GM18526 (cell line): ENCODE data around the gene LARGE2.

Experiments used
- POLR2A ChIP-seq: IDR thresholded peaks from 3 replicates; pipeline ENCODE4 v1.6.1; 2011; ENCODE audit not compliant: insufficient read length; ENCODE audit errors: extremely low read depth

LARGE2 gene

DNA sequence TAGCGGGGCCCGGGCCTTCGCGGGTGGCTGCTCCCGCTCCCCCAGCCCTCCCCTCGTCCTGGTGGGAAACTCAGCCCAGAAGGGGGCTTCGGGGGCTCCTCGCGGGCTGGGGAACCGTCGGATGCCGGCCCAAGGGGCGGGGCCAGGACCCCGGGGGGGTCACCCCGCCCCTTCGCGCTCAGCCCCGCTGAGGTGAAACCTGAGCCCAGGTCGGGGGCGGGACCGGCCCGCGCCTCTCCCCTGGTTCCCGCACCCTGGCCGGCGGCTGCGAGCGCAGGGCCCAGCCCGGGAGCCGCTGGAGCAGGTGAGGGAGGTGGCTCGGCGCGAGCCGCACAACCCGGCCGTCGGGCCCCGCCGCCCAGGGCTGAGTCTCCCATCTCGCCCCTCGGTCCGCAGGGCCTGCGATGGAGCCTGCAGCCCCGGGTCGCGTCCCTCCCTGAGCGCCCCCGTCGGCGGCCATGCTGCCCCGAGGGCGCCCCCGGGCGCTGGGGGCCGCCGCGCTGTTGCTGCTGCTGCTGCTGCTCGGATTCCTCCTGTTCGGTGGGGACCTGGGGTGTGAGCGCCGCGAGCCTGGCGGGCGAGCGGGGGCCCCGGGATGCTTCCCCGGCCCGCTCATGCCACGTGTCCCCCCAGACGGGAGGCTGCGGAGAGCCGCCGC is at the start of gene LARGE2:
TSS of gene LARGE2 (plus strand) at position 232 of the 658 bp plus-strand sequence. CDS start at position 459, 227 bp downstream.
- TF ChIP-seq POLR2A: no peak

DNA sequence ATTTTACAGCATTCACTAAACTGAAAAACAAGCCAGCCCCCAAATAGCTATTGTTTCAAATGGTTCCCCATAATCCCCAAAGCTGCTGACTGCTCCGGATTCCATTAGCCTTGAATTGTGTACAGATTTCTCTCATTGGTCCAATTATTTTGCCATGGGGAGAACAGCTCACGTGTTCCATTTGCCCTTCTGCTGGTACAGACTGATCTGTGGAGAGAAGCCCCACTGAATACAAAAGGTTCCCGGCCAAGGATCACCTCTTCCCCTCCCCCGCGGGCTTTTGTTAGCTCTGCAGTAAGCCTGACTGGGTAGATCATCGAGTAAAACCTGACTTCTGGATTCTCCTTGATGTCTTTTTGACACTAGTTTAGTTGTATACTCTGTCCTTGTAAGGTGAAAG is 46.1 kb upstream of the LARGE2 start:
- TF ChIP-seq POLR2A: no peak

DNA sequence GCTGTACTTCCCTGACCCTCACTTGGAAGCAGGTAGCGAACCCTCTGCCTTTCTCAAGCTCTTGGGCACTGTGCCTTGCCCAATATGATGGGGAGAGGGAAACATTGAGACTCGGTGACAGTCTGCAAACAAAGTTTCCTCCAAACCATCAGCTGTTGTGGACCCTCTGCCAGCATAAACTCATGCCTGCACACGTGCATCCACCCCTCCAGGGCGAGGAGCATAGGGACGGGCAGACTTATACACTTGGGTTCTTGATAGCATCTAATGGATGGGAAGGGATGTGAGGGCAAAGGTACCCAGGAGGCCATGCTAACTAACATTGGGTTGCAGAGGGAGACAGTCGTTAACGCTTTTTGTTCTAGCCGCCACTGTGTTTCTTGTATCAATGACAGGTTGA is 45.2 kb upstream of the LARGE2 start:
- no peak for TF ChIP-seq POLR2A

DNA sequence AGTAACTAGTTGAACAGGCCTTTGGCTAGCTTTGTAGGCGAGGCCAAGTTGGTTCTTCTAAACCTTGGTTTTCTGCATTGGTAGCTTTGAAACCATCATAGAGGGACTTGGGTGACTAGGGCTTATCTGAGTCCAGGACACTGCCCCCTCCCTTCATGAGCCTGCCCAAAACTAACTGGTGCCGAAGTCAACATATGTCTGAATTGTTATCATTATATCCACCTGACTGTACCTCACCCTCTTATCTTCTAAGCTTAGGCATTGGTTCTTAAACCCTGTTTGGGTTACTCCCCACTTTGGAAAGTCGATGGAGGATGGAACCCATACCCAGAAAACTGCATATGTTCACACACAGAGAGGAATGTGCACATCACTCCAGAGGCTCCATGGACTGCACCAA is 44.6 kb upstream of the LARGE2 start:
- TF ChIP-seq POLR2A: no peak

DNA sequence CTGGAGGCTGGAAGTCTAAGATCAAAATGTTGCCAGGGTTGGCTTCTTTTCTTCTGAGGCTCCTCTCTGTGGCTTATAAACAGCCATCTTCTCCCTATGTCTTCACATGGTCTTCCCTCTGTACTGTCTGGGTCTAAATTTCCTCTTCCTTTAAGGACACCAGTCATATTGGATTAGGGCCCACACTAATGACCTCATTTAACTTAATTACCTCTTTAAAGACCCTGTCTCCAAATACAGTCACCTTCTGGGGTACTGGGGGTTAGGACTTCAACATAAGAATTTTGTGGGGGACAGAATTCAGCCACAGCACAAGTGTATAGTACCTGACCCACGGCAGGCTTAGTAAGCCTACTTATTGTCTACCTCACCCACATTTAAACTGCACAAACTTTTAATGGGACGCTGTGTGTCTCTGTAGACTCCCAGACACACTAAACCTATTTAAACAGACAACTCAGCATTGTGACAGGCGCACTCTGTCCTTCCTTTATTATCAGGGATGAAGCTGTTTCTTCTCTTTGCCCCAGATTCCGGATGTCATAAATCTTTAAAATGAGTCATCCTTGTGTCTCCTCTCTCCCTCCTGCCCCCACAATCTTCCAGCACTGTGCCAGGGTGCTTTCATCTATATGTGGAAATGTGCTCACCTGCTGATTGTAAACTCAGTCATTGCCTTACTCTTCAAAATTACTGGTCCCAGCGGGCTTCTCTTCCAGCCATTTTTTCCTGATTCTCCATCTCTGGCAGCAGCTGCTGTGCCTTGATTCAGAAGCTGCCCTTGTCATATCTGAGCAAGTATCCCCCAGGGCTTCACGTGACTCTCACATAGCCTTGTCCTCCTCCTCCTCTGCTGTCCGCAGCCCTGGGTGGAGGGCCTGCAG is 42.4 kb upstream of the LARGE2 start:
- no peak for TF ChIP-seq POLR2A

DNA sequence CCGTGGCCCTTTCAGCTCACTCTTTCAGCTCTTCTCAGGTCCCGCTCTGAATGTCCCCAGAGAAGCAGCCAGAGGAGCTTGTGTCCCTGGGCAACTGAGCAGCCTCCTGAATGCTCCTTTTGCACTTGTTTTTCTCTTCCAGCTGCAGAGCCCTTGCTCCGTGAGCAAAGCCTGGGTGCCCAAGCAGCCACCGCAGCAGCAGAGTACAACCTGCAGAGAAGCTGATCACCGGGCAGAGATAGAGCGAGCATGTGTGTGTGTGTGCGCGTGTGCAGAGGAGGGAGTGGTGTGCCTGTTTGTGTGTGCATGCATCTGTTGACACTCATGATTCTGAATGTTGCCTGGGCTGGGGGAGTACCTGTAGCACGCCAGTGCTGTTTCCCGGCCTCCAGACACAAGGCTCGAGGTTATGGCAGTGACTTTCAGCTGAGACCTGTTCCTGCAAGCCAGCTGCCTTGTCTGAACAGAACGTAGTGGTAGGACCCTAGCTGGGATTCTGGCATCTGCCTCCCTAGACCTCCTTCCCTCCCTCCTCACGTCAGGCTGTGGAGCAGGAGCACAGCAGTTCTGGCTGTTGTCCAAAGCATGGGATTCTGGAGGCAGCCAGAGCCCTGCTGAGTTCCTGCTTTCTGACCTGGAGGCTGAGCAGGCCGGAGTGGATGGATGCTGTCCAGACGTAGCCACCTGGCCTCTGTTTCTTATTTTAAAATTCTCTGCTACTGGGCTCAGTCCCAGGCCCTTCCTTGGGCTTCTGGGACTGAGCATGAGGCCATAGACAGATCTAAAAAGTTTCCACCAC is 41.5 kb upstream of the LARGE2 start:
- no peak for TF ChIP-seq POLR2A

DNA sequence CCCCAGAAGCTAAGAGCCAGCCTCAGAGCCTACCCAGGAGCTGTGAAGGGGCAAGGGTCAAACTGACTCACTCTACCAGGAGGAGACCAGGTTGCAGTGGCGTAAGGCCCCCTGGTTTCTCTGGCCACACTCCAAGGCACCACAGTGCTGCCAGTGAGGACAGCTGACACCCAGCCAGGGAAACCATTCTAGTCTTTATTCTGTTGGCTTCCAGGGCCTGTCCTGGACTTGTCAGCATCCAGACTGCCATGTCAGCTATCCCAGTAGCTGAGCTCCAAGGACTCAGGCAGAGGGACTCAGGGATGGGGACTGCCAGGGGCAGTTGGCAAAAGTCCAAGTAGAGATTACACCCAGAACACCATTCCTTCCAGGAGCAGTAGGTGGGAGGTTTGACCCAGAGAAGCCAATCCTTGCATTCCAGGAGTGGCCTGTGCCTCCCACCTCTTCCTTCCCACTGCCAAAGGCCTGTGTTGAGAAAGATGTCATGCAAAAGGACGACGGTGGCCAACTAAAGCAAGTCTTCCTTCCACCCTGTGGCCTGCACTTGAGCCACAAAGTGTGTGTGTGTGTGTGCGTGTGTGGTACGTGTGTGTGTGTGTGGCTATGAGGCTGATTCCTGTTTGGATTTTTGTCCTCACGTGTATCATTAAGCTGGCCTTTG is 40.6 kb upstream of the LARGE2 start:
- TF ChIP-seq POLR2A: no peak

DNA sequence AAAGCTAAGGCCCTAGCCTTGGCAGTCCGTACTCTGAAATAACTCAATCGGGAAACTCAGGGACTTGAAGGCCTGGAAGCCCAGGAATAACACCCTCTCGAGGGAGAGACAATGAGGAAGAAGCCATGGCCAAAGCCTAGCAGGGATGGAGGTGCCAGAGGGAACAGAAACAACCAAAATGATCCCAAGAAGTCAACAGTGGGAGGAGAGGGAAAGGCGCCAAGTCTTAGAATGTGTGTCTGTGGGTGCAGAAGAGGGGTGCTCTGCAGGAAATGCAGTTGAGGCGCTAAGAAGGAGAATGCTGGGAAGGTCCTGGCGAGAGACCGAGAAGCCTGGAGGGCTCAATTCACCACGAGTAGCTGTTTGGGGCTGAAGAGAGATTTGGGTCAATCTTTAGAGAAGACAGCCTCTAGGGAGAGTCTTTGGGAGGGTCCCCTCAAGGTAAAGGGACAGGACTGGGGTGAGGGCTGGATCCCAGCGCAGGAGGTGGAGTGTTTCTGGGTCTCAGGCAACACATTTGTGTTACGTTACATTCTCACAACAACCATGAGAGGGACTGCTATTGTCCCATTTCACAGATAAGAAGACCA is 37.8 kb upstream of the LARGE2 start:
- TF ChIP-seq POLR2A: no peak

DNA sequence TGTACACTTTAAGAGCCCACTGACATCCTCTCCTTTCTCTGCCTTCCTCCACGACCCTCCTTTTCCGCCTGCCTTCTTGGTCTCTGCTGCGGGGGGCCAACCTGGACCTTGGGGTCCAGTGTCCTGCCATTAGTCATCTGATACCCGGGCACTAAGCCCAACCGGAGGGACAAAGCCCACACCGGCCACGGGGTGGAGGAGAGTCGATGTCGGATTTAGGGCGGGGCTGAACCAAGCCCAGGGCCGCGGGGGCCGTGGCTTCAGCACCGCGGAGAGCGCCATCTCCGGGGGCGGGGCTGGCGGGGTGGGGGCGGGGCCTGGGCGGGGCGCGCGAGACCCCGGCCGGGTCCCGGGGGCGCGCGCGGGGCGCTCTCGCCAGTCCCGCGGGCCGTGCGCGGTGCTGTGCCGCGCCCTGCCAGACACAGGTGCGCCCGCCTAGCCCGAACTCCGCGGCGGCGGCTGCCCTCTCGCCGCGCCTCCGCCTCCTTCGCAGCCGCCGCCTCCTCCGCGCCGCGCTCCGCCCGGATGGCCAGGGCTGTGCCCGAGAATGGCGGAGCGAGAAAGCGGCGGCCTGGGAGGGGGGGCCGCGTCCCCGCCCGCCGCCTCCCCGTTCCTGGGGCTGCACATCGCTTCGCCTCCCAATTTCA is 37.1 kb upstream of the LARGE2 start, which contains the start of gene MAPK8IP1:
TSS of gene MAPK8IP1 (plus strand) at position 378 of the 647 bp plus-strand sequence. CDS start at position 548, 170 bp downstream.
- TF ChIP-seq POLR2A: no peak

DNA sequence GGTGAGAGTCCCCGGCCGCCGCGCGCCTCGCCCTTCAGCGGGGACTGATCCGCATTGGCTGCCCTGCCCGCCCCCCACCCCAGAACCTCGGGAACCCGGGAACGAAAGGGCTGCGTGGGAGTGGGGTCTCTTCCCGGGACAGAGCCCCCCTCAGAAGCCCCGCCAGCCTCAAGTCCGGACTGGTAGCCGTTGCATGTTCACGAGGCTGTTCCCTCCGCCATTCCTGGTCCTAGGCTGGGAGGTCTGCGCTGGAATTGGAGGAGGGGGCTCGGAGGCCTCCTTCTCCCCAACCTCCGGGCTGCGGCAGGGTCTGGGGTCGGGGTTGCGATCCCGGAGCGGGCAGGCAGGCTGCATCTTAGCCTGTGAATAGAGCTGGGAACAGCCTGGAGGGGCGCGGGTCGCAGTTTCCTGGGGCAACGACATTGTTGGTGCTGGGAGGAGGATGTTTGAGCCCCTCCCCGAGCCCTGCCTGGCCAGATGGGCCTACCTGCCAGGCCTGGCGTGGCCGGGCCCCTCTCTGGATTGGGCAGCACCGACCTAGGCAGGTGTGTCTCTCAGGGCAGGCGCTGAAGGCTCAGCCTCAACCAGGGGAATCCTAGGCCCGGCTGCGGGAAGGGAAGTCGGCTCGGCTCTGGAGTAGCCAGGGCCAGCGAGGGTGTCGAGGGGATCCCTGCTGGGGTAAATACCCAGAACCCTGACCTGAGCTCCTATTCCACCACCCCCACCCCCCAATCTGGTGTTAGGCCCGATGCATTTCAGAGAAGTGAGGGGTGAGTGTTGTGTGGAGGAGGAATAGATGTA is 36.3 kb upstream of the LARGE2 start:
- TF ChIP-seq POLR2A: no peak

DNA sequence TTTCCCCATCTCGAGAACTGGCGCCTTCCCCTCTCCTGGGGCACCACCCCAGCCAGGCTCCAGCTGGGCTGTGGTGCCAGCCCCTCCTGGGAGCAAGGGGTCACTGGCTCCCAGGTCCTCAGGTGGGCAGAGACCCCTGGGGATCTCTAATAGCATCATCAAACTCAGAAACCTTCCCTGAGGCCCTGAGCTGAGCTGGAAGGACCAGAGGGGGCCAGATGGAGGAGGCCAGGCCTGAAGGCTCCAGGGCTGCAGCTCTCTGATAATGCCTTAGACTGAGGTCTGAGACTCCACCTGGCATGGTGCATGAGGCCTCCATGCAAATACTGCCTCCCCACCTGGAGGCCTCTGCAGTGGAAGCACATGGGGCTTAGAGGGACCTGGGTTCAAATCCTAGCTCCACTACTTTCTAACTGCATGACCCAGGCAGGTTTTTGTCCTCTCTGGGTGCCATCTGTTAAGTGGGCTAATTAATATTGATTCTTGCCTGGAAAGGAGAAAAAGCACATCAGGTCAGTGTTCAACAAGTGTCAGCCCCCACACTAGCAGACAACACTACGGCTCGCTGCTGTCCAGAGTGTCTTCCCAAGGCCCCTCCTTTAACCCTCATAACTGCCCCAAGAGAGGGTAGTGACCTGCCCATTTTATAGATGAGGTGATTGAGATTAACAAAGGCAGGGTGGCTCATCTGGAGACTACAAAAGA is 35.5 kb upstream of the LARGE2 start:
- no peak for TF ChIP-seq POLR2A

DNA sequence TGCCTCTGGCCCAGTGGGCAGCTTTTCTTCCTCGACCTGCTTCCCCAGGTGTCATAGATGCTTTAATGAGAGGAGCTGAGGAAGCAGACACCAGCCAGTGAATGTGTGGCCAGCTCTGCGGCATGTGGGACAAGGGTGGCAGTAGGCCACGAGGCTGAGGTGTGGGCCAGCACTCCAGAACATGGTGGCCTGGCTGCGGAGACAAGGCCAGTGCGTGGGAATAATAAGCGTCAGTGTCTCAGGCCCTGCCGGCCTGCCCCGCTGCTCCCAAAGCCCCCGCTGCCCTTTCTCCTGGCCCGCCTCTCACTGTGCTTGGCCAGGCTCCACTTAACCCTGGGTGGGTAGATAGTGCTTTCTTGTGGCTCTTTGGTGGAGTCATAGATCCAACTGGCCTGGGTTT is 34.9 kb upstream of the LARGE2 start:
- TF ChIP-seq POLR2A: no peak

DNA sequence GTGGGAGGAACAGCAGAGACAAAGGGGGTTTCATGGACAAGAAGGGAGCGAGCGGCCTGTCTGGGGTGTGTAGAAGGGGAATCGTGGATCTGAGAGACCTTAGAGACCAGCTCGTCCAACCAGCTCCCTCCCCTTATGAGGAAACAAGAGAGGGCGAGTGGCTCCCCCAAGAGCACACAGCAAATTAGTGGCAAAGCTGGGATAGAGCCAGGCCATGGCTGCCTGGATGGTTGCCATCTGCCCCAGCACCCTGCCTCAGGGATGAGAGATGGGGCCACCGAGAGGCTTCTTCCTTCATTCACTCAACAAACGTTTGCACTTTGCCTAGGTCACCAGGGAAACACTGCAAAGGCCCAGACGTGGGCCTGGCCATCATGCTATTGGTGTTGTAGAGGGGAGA is 32.9 kb upstream of the LARGE2 start:
- no peak for TF ChIP-seq POLR2A
